DLD1 (cell line): Measurements from ENCODE around the gene PDE4C.
"Not testable (repeated sequence)": the region's sequence is repeated elsewhere in the genome, so short reads cannot be mapped to it uniquely, and the experiment has no call there.

Source experiments
- in situ Hi-C: cut with HindIII; loops from 2 replicates; pipeline ENCODE4 v1.10.0; 2017; ENCODE audit warnings: low sequenced_read_pairs

Gene PDE4C

GRCh38 chr19:18225355-18225701, 910 bp downstream of the PDE4C start:
- in situ Hi-C loops: no loop called here

GRCh38 chr19:18224525-18225354, 1.5 kb downstream of the PDE4C start:
- in situ Hi-C loops: no loop called here

GRCh38 chr19:18223860-18224524, 2.2 kb downstream of the PDE4C start:
- in situ Hi-C loops: no loop called here

- in situ Hi-C loops: no loop called here
Measured at GRCh38 chr19:18221815-18222725, 4.2 kb downstream of the PDE4C start.

- in situ Hi-C loops: no loop called here
Measured at GRCh38 chr19:18220632-18221275, 5.5 kb downstream of the PDE4C start.

GRCh38 chr19:18219911-18220631, 6.2 kb downstream of the PDE4C start:
- in situ Hi-C loops: no loop called here

GRCh38 chr19:18218600-18218999, 7.6 kb downstream of the PDE4C start:
- in situ Hi-C loops: no loop called here

- in situ Hi-C loops: no loop called here
Measured at GRCh38 chr19:18218159-18218558, 8.1 kb downstream of the PDE4C start.

- in situ Hi-C loops: no loop called here
Measured at GRCh38 chr19:18216789-18217188, 9.4 kb downstream of the PDE4C start.

GRCh38 chr19:18214779-18215433, 11.3 kb downstream of the PDE4C start:
- in situ Hi-C loops: no loop called here

GRCh38 chr19:18211683-18212082, 14.6 kb downstream of the PDE4C start:
- in situ Hi-C loops: no loop called here

- in situ Hi-C loops: not testable (repeated sequence)
Measured at GRCh38 chr19:18209912-18210311, 16.3 kb downstream of the PDE4C start.

GRCh38 chr19:18208098-18208951, 17.9 kb downstream of the PDE4C start:
- in situ Hi-C loops: no loop called here

- in situ Hi-C loops: no loop called here
Measured at GRCh38 chr19:18206018-18206417, 20.2 kb downstream of the PDE4C start.

GRCh38 chr19:18205200-18205892, 20.9 kb downstream of the PDE4C start:
- in situ Hi-C loops: no loop called here

- in situ Hi-C loops: no loop called here
Measured at GRCh38 chr19:18204394-18205199, 21.6 kb downstream of the PDE4C start.

- in situ Hi-C loops: no loop called here
Measured at GRCh38 chr19:18203863-18204393, 22.3 kb downstream of the PDE4C start, which contains the start of gene RAB3A. Gene RAB3A (minus strand): TSS chr19:18204042. CDS start chr19:18202740, 1,302 bp downstream.
